ENCODE results near the gene TMBIM1. TPM values are rescaled to one million over a fixed set of nuclear protein-coding genes. Genes with fewer than 3 reads are reported as not detected.

TMBIM1 gene
- total and polyA plus RNA-seq, 4 donors, result 92.1 to 258 (median 147) TPM

- Histone ChIP-seq H3K4me3 (no peak overlapping the region), H3K9me3 (ENCODE audit: control insufficient read depth in 4 of 4, insufficient read depth in 3 of 4, low read length in 3 of 4) (no peaks in the 10 kb centered on the region), H3K27ac (ENCODE audit: low read depth in 1 of 2, low read length in 1 of 2) (no peak overlapping the region), H3K9ac (ENCODE audit: insufficient read depth in 1 of 2, low read length in 2 of 2) (no peak overlapping the region), H3K27me3 (ENCODE audit: control insufficient read depth in 3 of 3, insufficient read depth in 3 of 3, low read length in 2 of 3) (no peaks in the 10 kb centered on the region), H3K36me3 (ENCODE audit: control insufficient read depth in 4 of 4, insufficient read depth in 4 of 4, low read length in 4 of 4) (no peaks in the 10 kb centered on the region), H3K4me1 (ENCODE audit: control insufficient read depth in 5 of 5, insufficient read depth in 5 of 5, low read length in 5 of 5) (peaks cover 0 to 9% (median 2%) of the 10 kb centered on the region in 5 donors)
- WGBS, 2 donors, result 9 to 10% methylated on average over 9 of the region's 9 CpGs
- peak; percentile 89 to 93 (median 89) for DNase-seq
- TF ChIP-seq CTCF (IDR thresholded peaks at IDR 0.05; ENCODE audit: control extremely low read depth, extremely low read depth), result peak; percentile 94
- ATAC-seq (ENCODE audit: insufficient read depth, low FRiP score), result peak; percentile 87
Observed at GRCh38 chr2:218301176-218301819, 9.0 kb upstream of the TMBIM1 start.

GRCh38 chr2:218300141-218300540, 7.8 kb upstream of the TMBIM1 start:
- H3K27ac ChIP-seq (ENCODE audit: low read depth in 1 of 2, low read length in 1 of 2), result no peak overlapping the region
- WGBS, 2 donors, result 86 to 95% methylated on average over 4 of the region's 4 CpGs
- DNase-seq, result no peak
- H3K4me3 ChIP-seq, result no peak overlapping the region
- no peak for TF ChIP-seq CTCF (IDR thresholded peaks at IDR 0.05; ENCODE audit: control extremely low read depth, extremely low read depth)
- H3K36me3 ChIP-seq (ENCODE audit: control insufficient read depth in 4 of 4, insufficient read depth in 4 of 4, low read length in 4 of 4), result no peaks in the 10 kb centered on the region
- no peaks in the 10 kb centered on the region for H3K9me3 ChIP-seq (ENCODE audit: control insufficient read depth in 4 of 4, insufficient read depth in 3 of 4, low read length in 3 of 4)
- H3K27me3 ChIP-seq (ENCODE audit: control insufficient read depth in 3 of 3, insufficient read depth in 3 of 3, low read length in 2 of 3), result no peaks in the 10 kb centered on the region
- no peak for ATAC-seq (ENCODE audit: insufficient read depth, low FRiP score)
- no peak overlapping the region for H3K9ac ChIP-seq (ENCODE audit: insufficient read depth in 1 of 2, low read length in 2 of 2)
- H3K4me1 ChIP-seq (ENCODE audit: control insufficient read depth in 5 of 5, insufficient read depth in 5 of 5, low read length in 5 of 5), result peaks cover 0 to 16% (median 4%) of the 10 kb centered on the region in 5 donors

- ATAC-seq (ENCODE audit: insufficient read depth, low FRiP score), result no peak
- Histone ChIP-seq H3K4me1 (ENCODE audit: control insufficient read depth in 5 of 5, insufficient read depth in 5 of 5, low read length in 5 of 5) (peaks cover 0 to 24% (median 7%) of the 10 kb centered on the region in 5 donors), H3K9me3 (ENCODE audit: control insufficient read depth in 4 of 4, insufficient read depth in 3 of 4, low read length in 3 of 4) (no peaks in the 10 kb centered on the region), H3K27ac (ENCODE audit: low read depth in 1 of 2, low read length in 1 of 2) (peak overlapping the region in 1 of 2 donors; percentile 85), H3K36me3 (ENCODE audit: control insufficient read depth in 4 of 4, insufficient read depth in 4 of 4, low read length in 4 of 4) (no peaks in the 10 kb centered on the region), H3K9ac (ENCODE audit: insufficient read depth in 1 of 2, low read length in 2 of 2) (no peak overlapping the region), H3K4me3 (no peak overlapping the region), H3K27me3 (ENCODE audit: control insufficient read depth in 3 of 3, insufficient read depth in 3 of 3, low read length in 2 of 3) (no peaks in the 10 kb centered on the region)
- WGBS, 2 donors, result 83 to 94% methylated on average over 6 of the region's 6 CpGs
- no peak for DNase-seq
- TF ChIP-seq CTCF (IDR thresholded peaks at IDR 0.05; ENCODE audit: control extremely low read depth, extremely low read depth), result no peak
Observed at GRCh38 chr2:218298314-218298875, 6.1 kb upstream of the TMBIM1 start.
